Thyroid gland (tissue), 4 donors: Measurements from ENCODE around the gene NCOA3. TPM values are rescaled to one million over a fixed set of nuclear protein-coding genes. Genes with fewer than 3 reads are reported as not detected.
"Not testable (repeated sequence)": the region's sequence is repeated elsewhere in the genome, so short reads cannot be mapped to it uniquely, and the experiment has no call there.

Experiments
- DNase-seq, 2 donors: peaks; one replicate each; pipeline ENCODE4 v3.0.0-alpha.2; 2019
- H3K27ac ChIP-seq, 3 donors: fragments of 200-600 bp; sonication (generic); 1 replicate in 2 of 3; 2 replicates in 1 of 3; pipeline ENCODE4 v1.5.1; 2016 to 2019; ENCODE audit warnings: mild to moderate bottlenecking in 1 of 3, moderate library complexity in 1 of 3
- H3K27me3 ChIP-seq: fragments of 200-600 bp; sonication (generic); one replicate; pipeline ENCODE4 v1.5.1; 2019
- H3K36me3 ChIP-seq, 2 donors: fragments of 200-600 bp; sonication (generic); one replicate each; pipeline ENCODE4 v1.5.1; 2016 to 2019
- H3K4me1 ChIP-seq, 2 donors: fragments of 200-600 bp; sonication (generic); one replicate each; pipeline ENCODE4 v1.5.1; 2017 to 2019
- H3K4me3 ChIP-seq, 3 donors: fragments of 200-600 bp; sonication (generic); replicated peaks in 1 of 3; 1 replicate in 2 of 3; 2 replicates in 1 of 3; pipeline ENCODE4 v1.5.1; 2016; ENCODE audit warnings: mild to moderate bottlenecking in 1 of 3
- H3K9me3 ChIP-seq: fragments of 200-600 bp; sonication (generic); one replicate; pipeline ENCODE4 v1.5.1; 2017
- CTCF ChIP-seq, 6 experiments: fragments of 200-600 bp in 3 of 6; fragments of 450-650 bp in 3 of 6; sonication (generic) in 3 of 6; IDR thresholded peaks; one replicate each; pipeline ENCODE4 v1.5.1; 2016 to 2019; ENCODE audit warnings: antibody characterized with exemption in 6 of 6, mild to moderate bottlenecking in 2 of 6, inconsistent platforms in 1 of 6, moderate library complexity in 1 of 6
- POLR2A ChIP-seq, 2 donors: fragments of 450-650 bp; IDR thresholded peaks; one replicate each; pipeline ENCODE4 v1.6.1; 2017; ENCODE audit warnings: antibody characterized with exemption in 2 of 2, mild to moderate bottlenecking in 2 of 2, moderate library complexity in 1 of 2
- WGBS, 2 donors: methylation state at CpG; one replicate each; pipeline ENCODE4 v1.1.5; 2017; 5-methylcytosine and 5-hydroxymethylcytosine counted together
- intact Hi-C: fragments of 100-400 bp; cut with DNase I; formaldehyde crosslinking; loops from one replicate; pipeline ENCODE4 v1.15.1; 2023
- total RNA-seq, 4 donors: library from RNA; depleted of rRNA; stranded (reverse); fragments of >200 nt; gene quantifications; one replicate each; pipeline ENCODE4 v1.2.3, GENCODE V29; 2016

The NCOA3 gene
- total RNA-seq, 4 donors from 2014 or later, result 28.7 to 45.2 (median 36.8) TPM

- WGBS, 2 donors, result 89 to 91% methylated on average over 3 of the region's 3 CpGs
- Histone ChIP-seq H3K36me3 (no peaks in the 10 kb centered on the region), H3K9me3 (no peaks in the 10 kb centered on the region), H3K27ac (peak overlapping the region; percentile 60 to 90 (median 79)), H3K27me3 (no peaks in the 10 kb centered on the region), H3K4me3 (no peak overlapping the region), H3K4me1 (peaks cover 18 to 20% of the 10 kb centered on the region in 2 donors)
- TF ChIP-seq POLR2A (IDR thresholded peaks at IDR 0.05) (no peak), CTCF (IDR thresholded peaks at IDR 0.05) (no peak)
- DNase-seq, result no peak
- intact Hi-C loops, result no loop called here
Observed at GRCh38 chr20:47492284-47492683, 9.4 kb upstream of the NCOA3 start.

- intact Hi-C loops, result no loop called here
- Histone ChIP-seq H3K4me1 (peaks cover 18 to 20% of the 10 kb centered on the region in 2 donors), H3K27me3 (no peaks in the 10 kb centered on the region), H3K36me3 (no peaks in the 10 kb centered on the region), H3K9me3 (no peaks in the 10 kb centered on the region), H3K4me3 (no peak overlapping the region), H3K27ac (peak overlapping the region; percentile 60 to 90 (median 79))
- DNase-seq, result peak; percentile 93 to 94
- TF ChIP-seq CTCF (IDR thresholded peaks at IDR 0.05) (no peak), POLR2A (IDR thresholded peaks at IDR 0.05) (no peak)
- WGBS, 2 donors, result 6 to 7% methylated on average over 3 of the region's 3 CpGs
Observed at GRCh38 chr20:47493175-47493962, 8.3 kb upstream of the NCOA3 start.

- peaks cover 18 to 20% of the 10 kb centered on the region in 2 donors for H3K4me1 ChIP-seq
- H3K9me3 ChIP-seq, result no peaks in the 10 kb centered on the region
- H3K27me3 ChIP-seq, result no peaks in the 10 kb centered on the region
- TF ChIP-seq POLR2A (IDR thresholded peaks at IDR 0.05) (no peak), CTCF (IDR thresholded peaks at IDR 0.05) (no peak)
- H3K4me3 ChIP-seq, result no peak overlapping the region
- DNase-seq, result peak in 1 of 2 donors; percentile 14
- no peaks in the 10 kb centered on the region for H3K36me3 ChIP-seq
- H3K27ac ChIP-seq, result peak overlapping the region; percentile 60 to 90 (median 79)
- intact Hi-C loops, result no loop called here
- 48% methylated on average over 2 of the region's 2 CpGs for WGBS, 2 donors
Observed at GRCh38 chr20:47493963-47494293, 7.8 kb upstream of the NCOA3 start.

- H3K4me1 ChIP-seq, result peaks cover 18 to 20% of the 10 kb centered on the region in 2 donors
- WGBS, 2 donors, result 92 to 93% methylated on average over 11 of the region's 11 CpGs
- H3K27ac ChIP-seq, H3K27me3 ChIP-seq, DNase-seq, intact Hi-C loops, H3K36me3 ChIP-seq, H3K4me3 ChIP-seq, H3K9me3 ChIP-seq: not testable (repeated sequence)
Observed at GRCh38 chr20:47494606-47495005, 7.1 kb upstream of the NCOA3 start.

GRCh38 chr20:47496118-47496517 is 5.6 kb upstream of the NCOA3 start:
- no peak for TF ChIP-seq CTCF (IDR thresholded peaks at IDR 0.05)
- no peaks in the 10 kb centered on the region for H3K27me3 ChIP-seq
- no peaks in the 10 kb centered on the region for H3K9me3 ChIP-seq
- no peak for DNase-seq
- no peaks in the 10 kb centered on the region for H3K36me3 ChIP-seq
- H3K4me1 ChIP-seq, result peaks cover 18 to 22% of the 10 kb centered on the region in 2 donors
- 93 to 97% methylated on average over 1 of the region's 1 CpG for WGBS, 2 donors
- H3K27ac ChIP-seq, result no peak overlapping the region
- intact Hi-C loops, result no loop called here
- H3K4me3 ChIP-seq, result no peak overlapping the region
